Adrenal gland (tissue), 5 donors: ENCODE measurements around the gene IL5RA.

ENCODE experiments used
- POLR2A ChIP-seq, 2 donors: fragments of 450-650 bp; IDR thresholded peaks; one replicate each; pipeline ENCODE4 v1.6.1; 2017; ENCODE audit warnings: antibody characterized with exemption in 2 of 2, mild to moderate bottlenecking in 2 of 2, moderate library complexity in 1 of 2
- TF ChIP-seq, protein P1 (sequence below), 6 experiments: fragments of 450-650 bp in 4 of 6; fragments of 200-600 bp in 2 of 6; sonication (generic) in 1 of 6; IDR thresholded peaks; 1 replicate in 5 of 6; 2 replicates in 1 of 6; pipeline versions ENCODE4 v1.5.1 to v1.8.0; 2016 to 2021; ENCODE audit warnings: antibody characterized with exemption in 6 of 6, mild to moderate bottlenecking in 2 of 6, moderate library complexity in 1 of 6
- donor health status: DM: no; HTN: no; CAD: no.

DNA sequence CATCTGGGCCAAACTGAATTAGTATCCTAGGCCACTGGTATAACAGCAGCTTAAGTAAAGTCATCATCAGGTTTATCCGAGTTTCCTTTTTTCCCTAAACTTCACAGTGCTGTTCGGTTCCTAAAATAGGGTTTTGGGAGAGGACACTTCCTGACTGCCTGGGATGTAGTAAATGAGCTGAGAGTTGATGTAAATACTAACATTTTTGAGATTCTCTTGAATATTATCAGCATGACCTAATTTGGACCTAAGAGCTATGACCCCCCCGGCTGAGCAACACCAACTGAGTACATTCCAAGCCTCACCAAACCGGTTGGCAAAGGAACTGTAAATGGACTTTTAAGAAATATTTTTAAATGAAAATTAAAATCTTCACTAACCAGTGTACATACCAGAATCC, 78.8 kb downstream of the IL5RA start:
- TF ChIP-seq, protein P1, sequence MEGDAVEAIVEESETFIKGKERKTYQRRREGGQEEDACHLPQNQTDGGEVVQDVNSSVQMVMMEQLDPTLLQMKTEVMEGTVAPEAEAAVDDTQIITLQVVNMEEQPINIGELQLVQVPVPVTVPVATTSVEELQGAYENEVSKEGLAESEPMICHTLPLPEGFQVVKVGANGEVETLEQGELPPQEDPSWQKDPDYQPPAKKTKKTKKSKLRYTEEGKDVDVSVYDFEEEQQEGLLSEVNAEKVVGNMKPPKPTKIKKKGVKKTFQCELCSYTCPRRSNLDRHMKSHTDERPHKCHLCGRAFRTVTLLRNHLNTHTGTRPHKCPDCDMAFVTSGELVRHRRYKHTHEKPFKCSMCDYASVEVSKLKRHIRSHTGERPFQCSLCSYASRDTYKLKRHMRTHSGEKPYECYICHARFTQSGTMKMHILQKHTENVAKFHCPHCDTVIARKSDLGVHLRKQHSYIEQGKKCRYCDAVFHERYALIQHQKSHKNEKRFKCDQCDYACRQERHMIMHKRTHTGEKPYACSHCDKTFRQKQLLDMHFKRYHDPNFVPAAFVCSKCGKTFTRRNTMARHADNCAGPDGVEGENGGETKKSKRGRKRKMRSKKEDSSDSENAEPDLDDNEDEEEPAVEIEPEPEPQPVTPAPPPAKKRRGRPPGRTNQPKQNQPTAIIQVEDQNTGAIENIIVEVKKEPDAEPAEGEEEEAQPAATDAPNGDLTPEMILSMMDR (IDR thresholded peaks at IDR 0.05) = no peak
- no peak for TF ChIP-seq POLR2A (IDR thresholded peaks at IDR 0.05)
